ENCODE measurements around the gene ERVMER34-1.

ERVMER34-1 gene

DNA sequence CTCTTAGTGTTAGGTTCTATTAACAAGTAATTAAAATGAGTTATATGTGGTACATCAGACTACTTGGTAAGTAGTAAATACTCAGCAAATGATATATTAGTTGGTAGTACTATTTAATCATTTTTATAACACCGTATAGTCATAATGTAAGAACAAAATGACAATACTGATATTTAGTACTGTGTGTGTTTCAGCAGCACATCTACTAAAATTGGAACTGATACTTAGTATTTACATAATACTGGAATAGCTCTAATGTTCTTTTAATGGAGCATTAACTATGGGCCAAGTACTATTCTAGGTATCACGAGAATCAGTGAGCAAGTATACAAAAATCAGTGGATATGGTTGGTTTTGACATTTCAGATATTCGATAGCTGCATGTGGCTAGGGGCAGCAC is 35.3 kb downstream of the ERVMER34-1 start:
- Histone ChIP-seq H3K36me3 (ENCODE audit: control insufficient read depth, insufficient read depth, low read length) (peaks cover 28% of the 10 kb centered on the region), H3K4me1 (ENCODE audit: control insufficient read depth, insufficient read depth, low read length) (peaks cover 9% of the 10 kb centered on the region), H3K9ac (ENCODE audit: low read depth, low read length) (no peak overlapping the region), H3K27me3 (ENCODE audit: control insufficient read depth, insufficient read depth, low read length) (no peaks in the 10 kb centered on the region), H3K9me3 (ENCODE audit: control insufficient read depth, insufficient read depth, low read length) (no peaks in the 10 kb centered on the region), H3K4me3 (ENCODE audit: low read depth, low read length) (no peak overlapping the region)

DNA sequence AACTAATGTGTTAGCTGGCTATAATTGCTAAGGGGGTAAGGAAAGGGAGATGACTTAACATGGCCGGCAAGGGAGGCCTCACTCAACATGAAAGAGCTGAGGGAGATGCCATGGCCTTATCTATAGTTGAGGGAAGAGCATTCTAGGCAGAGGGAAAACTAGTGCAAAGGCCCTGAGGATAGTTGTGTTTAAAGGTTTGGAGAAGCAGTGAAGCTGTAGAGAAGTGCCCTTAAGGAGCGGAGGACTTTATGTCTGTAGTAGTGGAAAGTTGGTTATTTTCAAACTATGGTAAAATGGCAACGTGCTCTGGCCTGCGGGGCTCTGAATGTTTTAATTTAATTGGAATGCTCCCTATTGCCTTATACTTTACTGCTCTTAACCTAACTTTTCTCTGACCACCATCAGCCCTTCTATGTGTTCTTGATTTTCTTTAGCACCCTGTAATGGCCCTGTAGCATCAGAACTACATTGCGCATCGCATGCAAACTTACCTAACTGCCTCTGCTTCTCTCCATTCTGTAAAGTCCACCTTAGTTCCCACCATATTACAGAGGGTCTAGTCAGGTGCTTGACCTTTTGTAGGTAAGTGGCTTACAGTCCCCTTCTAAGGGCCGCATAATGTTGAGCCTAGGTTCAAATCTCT is 35.8 kb downstream of the ERVMER34-1 start:
- H3K9ac ChIP-seq (ENCODE audit: low read depth, low read length) = no peak overlapping the region
- peaks cover 9% of the 10 kb centered on the region for H3K4me1 ChIP-seq (ENCODE audit: control insufficient read depth, insufficient read depth, low read length)
- H3K36me3 ChIP-seq (ENCODE audit: control insufficient read depth, insufficient read depth, low read length) = peaks cover 28% of the 10 kb centered on the region
- no peaks in the 10 kb centered on the region for H3K27me3 ChIP-seq (ENCODE audit: control insufficient read depth, insufficient read depth, low read length)
- no peaks in the 10 kb centered on the region for H3K9me3 ChIP-seq (ENCODE audit: control insufficient read depth, insufficient read depth, low read length)
- no peak overlapping the region for H3K4me3 ChIP-seq (ENCODE audit: low read depth, low read length)

DNA sequence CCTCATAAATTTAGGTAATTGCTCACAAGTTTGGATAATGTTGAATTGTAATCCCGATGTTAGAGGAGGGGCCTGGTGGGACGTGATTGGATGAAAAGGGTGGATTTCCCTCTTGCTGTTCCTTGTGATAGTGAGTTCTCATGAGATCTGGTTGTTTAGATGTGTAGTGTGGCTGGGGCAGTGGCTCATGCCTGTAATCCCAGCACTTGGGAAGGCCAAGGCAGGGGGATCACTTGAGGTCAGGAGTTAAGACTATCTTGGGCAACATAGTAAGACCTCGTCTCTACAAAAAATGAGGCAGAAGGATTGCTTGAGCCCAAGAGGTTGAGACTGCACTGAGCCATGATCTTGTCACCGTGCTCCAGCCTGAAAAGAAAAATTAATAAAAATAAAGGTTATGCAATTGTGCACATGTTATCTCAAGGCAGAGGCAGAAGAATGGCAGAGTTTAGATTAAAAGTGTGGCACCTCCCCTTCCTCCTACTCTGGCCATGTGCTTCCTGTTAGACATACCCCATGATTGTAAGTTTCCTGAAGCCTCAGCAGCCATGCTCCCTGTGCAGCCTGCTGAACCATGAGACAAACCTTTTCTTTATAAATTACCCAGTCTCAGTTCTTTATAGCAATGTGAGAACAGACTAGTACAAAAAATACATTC is 36.5 kb downstream of the ERVMER34-1 start:
- no peaks in the 10 kb centered on the region for H3K27me3 ChIP-seq (ENCODE audit: control insufficient read depth, insufficient read depth, low read length)
- H3K4me3 ChIP-seq (ENCODE audit: low read depth, low read length) = peak overlapping the region; percentile 93
- peaks cover 9% of the 10 kb centered on the region for H3K4me1 ChIP-seq (ENCODE audit: control insufficient read depth, insufficient read depth, low read length)
- H3K9me3 ChIP-seq (ENCODE audit: control insufficient read depth, insufficient read depth, low read length) = no peaks in the 10 kb centered on the region
- peaks cover 28% of the 10 kb centered on the region for H3K36me3 ChIP-seq (ENCODE audit: control insufficient read depth, insufficient read depth, low read length)
- no peak overlapping the region for H3K9ac ChIP-seq (ENCODE audit: low read depth, low read length)

DNA sequence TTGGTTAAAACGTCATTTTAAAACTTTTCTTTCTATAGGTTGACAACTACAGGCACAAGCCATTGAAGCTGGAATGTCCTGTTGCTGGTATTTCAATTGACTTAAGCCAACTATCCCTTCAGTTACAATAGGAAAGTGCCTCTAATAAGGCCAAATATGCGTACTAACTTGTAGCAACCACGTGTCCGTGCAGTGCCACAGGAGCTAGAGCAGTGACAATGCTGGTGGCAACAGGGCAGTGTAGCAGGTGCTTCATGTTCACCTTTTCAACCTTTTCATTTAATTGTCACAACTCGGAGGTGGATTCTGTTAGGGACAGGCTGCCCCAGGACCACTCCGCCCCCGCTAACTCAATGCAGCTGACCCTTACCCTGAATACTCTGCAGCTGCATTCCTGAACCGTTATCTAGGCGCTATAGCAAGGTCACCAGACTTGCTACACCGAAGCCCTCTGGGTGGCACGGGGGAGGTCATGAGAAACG is 37.7 kb downstream of the ERVMER34-1 start:
- H3K4me3 ChIP-seq (ENCODE audit: low read depth, low read length) = peak overlapping the region; percentile 93
- H3K36me3 ChIP-seq (ENCODE audit: control insufficient read depth, insufficient read depth, low read length) = peaks cover 28% of the 10 kb centered on the region
- no peaks in the 10 kb centered on the region for H3K9me3 ChIP-seq (ENCODE audit: control insufficient read depth, insufficient read depth, low read length)
- peaks cover 12% of the 10 kb centered on the region for H3K4me1 ChIP-seq (ENCODE audit: control insufficient read depth, insufficient read depth, low read length)
- peak overlapping the region; percentile 98 for H3K9ac ChIP-seq (ENCODE audit: low read depth, low read length)
- H3K27me3 ChIP-seq (ENCODE audit: control insufficient read depth, insufficient read depth, low read length) = no peaks in the 10 kb centered on the region

DNA sequence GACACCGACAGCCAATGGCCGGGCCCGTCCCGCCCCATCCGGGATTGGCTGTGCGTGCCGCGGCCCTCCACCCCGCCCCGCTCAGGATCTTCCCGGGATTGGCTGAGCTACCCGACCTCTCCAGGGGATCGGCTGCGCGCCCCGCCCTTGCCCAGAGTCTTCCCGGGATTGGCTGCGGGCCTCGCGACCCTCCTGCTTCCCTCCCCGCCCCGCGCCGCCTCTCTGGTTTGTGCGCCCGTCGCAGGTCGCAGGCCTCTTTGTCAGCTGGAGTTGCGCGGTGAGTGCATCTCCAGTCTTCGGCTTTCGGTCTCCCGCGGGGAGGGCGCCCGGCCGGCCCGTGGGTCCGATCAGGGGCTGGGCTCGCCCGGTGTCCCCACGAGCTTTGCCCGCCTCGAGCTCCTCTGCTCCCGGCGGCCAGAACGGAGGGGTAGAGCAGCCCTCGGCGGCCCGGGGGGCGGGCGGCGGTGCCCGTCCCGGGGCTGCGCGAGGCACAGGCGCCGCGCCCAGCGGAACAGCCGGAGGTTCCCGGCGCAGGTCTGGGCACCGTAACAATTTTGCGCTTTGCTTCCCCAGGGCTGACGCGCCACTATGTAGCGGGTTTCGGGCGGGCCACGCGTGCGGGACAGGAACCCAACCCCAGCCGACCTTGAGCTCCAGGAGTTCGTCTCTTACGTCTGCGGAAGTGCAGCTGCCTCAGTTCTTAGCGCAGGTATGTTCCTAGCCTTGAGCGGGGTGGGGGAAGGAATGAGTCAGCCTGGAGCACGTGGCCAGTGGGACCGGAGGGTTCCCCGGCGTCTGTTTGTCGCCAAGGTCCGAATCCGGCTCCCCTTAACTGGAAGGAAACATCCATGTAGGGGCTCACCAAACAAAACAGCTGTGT is 38.7 kb downstream of the ERVMER34-1 start:
- Histone ChIP-seq H3K4me1 (ENCODE audit: control insufficient read depth, insufficient read depth, low read length) (peaks cover 12% of the 10 kb centered on the region), H3K36me3 (ENCODE audit: control insufficient read depth, insufficient read depth, low read length) (peaks cover 28% of the 10 kb centered on the region), H3K27me3 (ENCODE audit: control insufficient read depth, insufficient read depth, low read length) (no peaks in the 10 kb centered on the region), H3K9ac (ENCODE audit: low read depth, low read length) (peak overlapping the region; percentile 98), H3K4me3 (ENCODE audit: low read depth, low read length) (peak overlapping the region; percentile 93), H3K9me3 (ENCODE audit: control insufficient read depth, insufficient read depth, low read length) (no peaks in the 10 kb centered on the region)

DNA sequence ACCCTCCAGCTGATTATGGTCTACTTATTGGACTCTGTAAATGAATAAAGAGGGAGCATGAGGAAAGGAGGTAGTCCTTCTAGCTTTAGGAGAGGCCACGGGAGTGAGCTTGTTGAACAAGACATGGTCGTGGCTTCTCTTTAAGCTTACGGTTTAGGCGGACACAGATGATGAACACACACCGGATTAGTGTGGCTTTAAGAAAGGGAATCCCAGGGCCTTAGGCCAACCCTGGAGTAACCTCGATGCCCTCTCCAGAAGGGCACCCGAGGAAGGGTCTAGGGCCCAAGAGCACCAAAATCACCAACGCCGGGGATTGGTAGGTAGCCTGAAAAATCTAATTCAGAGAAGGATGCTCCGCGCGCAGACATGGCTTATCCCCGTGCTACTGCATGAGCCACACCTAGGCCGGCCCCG is 39.4 kb downstream of the ERVMER34-1 start:
- H3K9me3 ChIP-seq (ENCODE audit: control insufficient read depth, insufficient read depth, low read length) = no peaks in the 10 kb centered on the region
- H3K4me3 ChIP-seq (ENCODE audit: low read depth, low read length) = peak overlapping the region; percentile 82
- H3K27me3 ChIP-seq (ENCODE audit: control insufficient read depth, insufficient read depth, low read length) = no peaks in the 10 kb centered on the region
- H3K36me3 ChIP-seq (ENCODE audit: control insufficient read depth, insufficient read depth, low read length) = peaks cover 28% of the 10 kb centered on the region
- H3K4me1 ChIP-seq (ENCODE audit: control insufficient read depth, insufficient read depth, low read length) = peaks cover 12% of the 10 kb centered on the region
- peak overlapping the region; percentile 61 for H3K9ac ChIP-seq (ENCODE audit: low read depth, low read length)

DNA sequence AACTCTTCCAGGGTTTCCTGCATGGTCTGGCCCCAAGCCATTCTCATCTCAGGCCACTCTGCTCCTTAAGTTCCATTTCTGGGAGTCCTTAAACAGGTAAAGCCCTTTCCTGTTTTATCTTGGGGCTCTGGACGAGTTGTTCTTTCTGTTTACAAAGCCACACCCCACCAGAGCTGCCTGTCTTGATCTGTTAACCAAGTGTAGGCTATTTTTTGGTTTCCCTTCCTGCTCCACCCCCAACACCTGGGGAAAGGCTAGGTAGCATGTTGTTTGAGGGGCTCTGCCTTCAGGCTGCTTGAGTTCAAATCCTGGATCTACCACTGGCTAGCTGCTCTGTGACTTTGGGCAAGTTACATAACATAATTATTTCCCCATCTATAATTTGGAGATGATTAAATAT is 40.0 kb downstream of the ERVMER34-1 start:
- Histone ChIP-seq H3K9me3 (ENCODE audit: control insufficient read depth, insufficient read depth, low read length) (no peaks in the 10 kb centered on the region), H3K27me3 (ENCODE audit: control insufficient read depth, insufficient read depth, low read length) (no peaks in the 10 kb centered on the region), H3K9ac (ENCODE audit: low read depth, low read length) (peak overlapping the region; percentile 61), H3K4me3 (ENCODE audit: low read depth, low read length) (peak overlapping the region; percentile 82), H3K4me1 (ENCODE audit: control insufficient read depth, insufficient read depth, low read length) (peaks cover 12% of the 10 kb centered on the region), H3K36me3 (ENCODE audit: control insufficient read depth, insufficient read depth, low read length) (peaks cover 25% of the 10 kb centered on the region)

DNA sequence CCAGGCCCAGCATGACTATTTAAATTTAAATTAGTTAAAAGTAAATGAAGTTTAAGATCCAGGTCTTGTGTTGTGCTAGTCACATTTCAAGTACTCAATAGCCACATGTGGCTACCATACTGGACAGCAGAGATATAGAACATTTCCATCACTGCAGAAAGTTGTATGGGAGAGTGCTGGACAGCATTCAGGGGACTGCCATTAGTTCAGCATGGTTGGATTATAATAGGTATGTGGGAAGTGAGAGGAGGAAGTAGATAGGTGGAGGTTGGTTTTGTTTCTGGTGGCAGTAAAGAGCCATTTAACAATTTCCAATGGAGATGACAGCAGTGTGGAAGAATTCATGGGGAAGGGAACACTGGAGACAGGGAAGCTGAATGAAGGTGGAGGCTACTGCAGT is 42.1 kb downstream of the ERVMER34-1 start:
- Histone ChIP-seq H3K9ac (ENCODE audit: low read depth, low read length) (no peak overlapping the region), H3K27me3 (ENCODE audit: control insufficient read depth, insufficient read depth, low read length) (no peaks in the 10 kb centered on the region), H3K9me3 (ENCODE audit: control insufficient read depth, insufficient read depth, low read length) (no peaks in the 10 kb centered on the region), H3K36me3 (ENCODE audit: control insufficient read depth, insufficient read depth, low read length) (peaks cover 9% of the 10 kb centered on the region), H3K4me1 (ENCODE audit: control insufficient read depth, insufficient read depth, low read length) (peaks cover 8% of the 10 kb centered on the region), H3K4me3 (ENCODE audit: low read depth, low read length) (no peak overlapping the region)

DNA sequence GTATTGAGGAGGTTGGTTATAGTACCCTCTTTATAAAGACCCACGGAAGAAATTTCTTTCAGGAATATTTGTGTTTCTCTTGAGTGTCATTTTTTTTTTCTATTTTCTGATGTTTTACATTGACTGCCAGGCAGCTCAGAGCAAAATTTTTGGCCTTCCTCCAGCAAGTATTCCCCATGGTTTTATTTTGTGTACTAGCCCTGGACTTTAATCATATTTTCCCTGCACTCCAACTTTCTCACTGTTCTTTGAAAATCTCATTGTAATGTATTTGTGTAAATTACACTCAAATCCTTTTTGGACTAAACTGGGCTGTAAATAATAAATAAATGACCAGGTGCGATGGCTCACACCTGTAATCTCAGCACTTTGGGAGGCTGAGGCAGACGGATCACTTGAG is 46.6 kb downstream of the ERVMER34-1 start:
- Histone ChIP-seq H3K36me3 (ENCODE audit: control insufficient read depth, insufficient read depth, low read length) (no peaks in the 10 kb centered on the region), H3K4me3 (ENCODE audit: low read depth, low read length) (no peak overlapping the region), H3K4me1 (ENCODE audit: control insufficient read depth, insufficient read depth, low read length) (peaks cover 7% of the 10 kb centered on the region), H3K9me3 (ENCODE audit: control insufficient read depth, insufficient read depth, low read length) (no peaks in the 10 kb centered on the region), H3K9ac (ENCODE audit: low read depth, low read length) (no peak overlapping the region), H3K27me3 (ENCODE audit: control insufficient read depth, insufficient read depth, low read length) (no peaks in the 10 kb centered on the region)

DNA sequence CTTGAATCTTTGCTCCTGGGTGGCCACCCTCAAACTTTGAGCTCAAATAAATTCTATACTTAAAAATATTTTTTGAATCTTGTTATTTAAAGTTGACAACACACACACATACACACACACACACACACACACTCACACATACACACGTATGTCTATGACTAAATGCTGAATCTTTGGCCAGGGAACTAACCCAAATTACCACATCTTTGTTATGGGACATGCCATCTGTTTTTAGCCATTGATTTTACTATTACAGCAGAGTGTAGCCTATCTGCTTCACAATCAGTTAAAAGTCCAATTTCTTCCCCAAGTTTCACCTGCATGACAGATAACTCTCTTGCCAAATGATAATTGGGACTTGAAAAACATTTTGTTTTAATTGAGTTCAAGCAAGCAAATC is 47.1 kb downstream of the ERVMER34-1 start:
- peaks cover 5% of the 10 kb centered on the region for H3K4me1 ChIP-seq (ENCODE audit: control insufficient read depth, insufficient read depth, low read length)
- H3K4me3 ChIP-seq (ENCODE audit: low read depth, low read length) = no peak overlapping the region
- H3K9me3 ChIP-seq (ENCODE audit: control insufficient read depth, insufficient read depth, low read length) = no peaks in the 10 kb centered on the region
- H3K9ac ChIP-seq (ENCODE audit: low read depth, low read length) = no peak overlapping the region
- H3K27me3 ChIP-seq (ENCODE audit: control insufficient read depth, insufficient read depth, low read length) = no peaks in the 10 kb centered on the region
- no peaks in the 10 kb centered on the region for H3K36me3 ChIP-seq (ENCODE audit: control insufficient read depth, insufficient read depth, low read length)

DNA sequence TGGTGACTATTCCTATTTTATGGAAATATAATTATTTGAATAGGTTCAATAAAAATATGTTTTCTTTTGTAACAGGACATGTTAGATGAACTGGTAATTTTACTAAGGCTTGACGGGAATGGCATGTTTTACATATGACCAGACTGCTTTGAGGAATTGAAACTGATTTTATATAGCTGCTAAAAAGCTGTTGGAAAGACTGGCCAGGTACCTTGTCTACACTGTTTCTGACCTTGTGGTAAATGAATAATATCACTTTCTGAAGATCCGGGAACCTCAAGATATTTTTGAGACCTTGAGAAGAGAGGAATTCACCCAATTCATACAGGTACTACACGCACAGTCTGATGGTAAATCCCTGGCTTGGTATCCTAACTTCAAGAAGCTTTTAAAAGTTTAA is 50.0 kb downstream of the ERVMER34-1 start:
- H3K9ac ChIP-seq (ENCODE audit: low read depth, low read length) = no peak overlapping the region
- H3K9me3 ChIP-seq (ENCODE audit: control insufficient read depth, insufficient read depth, low read length) = no peaks in the 10 kb centered on the region
- peaks cover 4% of the 10 kb centered on the region for H3K4me1 ChIP-seq (ENCODE audit: control insufficient read depth, insufficient read depth, low read length)
- H3K36me3 ChIP-seq (ENCODE audit: control insufficient read depth, insufficient read depth, low read length) = no peaks in the 10 kb centered on the region
- H3K27me3 ChIP-seq (ENCODE audit: control insufficient read depth, insufficient read depth, low read length) = no peaks in the 10 kb centered on the region
- H3K4me3 ChIP-seq (ENCODE audit: low read depth, low read length) = no peak overlapping the region
